H9 (cell line): ENCODE measurements around the gene TCN2. TPM values are rescaled to one million over a fixed set of nuclear protein-coding genes. Genes with fewer than 3 reads are reported as not detected.

ENCODE experiments used
- DNase-seq: peaks from one replicate; pipeline ENCODE4 v3.0.0-alpha.2; 2017
- H2AFZ ChIP-seq: one replicate; pipeline ENCODE4 v1.6.1; 2013; ENCODE audit warnings: mild to moderate bottlenecking, low read length, control low read depth, moderate library complexity
- H2AK5ac ChIP-seq: 2 replicates; pipeline ENCODE4 v1.6.1; 2013; ENCODE audit warnings: low read length, control low read depth, mixed read lengths; ENCODE audit not compliant: insufficient read length
- H2BK120ac ChIP-seq: one replicate; pipeline ENCODE4 v1.6.1; 2013; ENCODE audit warnings: low read depth, mild to moderate bottlenecking, low read length, control low read depth, inconsistent platforms; ENCODE audit not compliant: poor library complexity, severe bottlenecking
- H2BK12ac ChIP-seq: 2 replicates; pipeline ENCODE4 v1.6.1; 2013; ENCODE audit warnings: low read length, control low read depth, mixed read lengths, low read depth; ENCODE audit not compliant: insufficient read length
- H2BK15ac ChIP-seq: 2 replicates; pipeline ENCODE4 v1.6.1; 2013; ENCODE audit warnings: low read depth, low read length, control low read depth
- H2BK20ac ChIP-seq: one replicate; pipeline ENCODE4 v1.6.1; 2013; ENCODE audit warnings: low read depth, mild to moderate bottlenecking, low read length, control low read depth, inconsistent platforms; ENCODE audit not compliant: poor library complexity, severe bottlenecking
- H2BK5ac ChIP-seq: 2 replicates; pipeline ENCODE4 v1.6.1; 2013; ENCODE audit warnings: low read length, control low read depth, mixed read lengths; ENCODE audit not compliant: insufficient read length
- H3K14ac ChIP-seq: 2 replicates; pipeline ENCODE4 v1.6.1; 2013; ENCODE audit warnings: low read length, control low read depth; ENCODE audit not compliant: insufficient read depth
- H3K18ac ChIP-seq: 2 replicates; pipeline ENCODE4 v1.6.1; 2013; ENCODE audit warnings: low read depth, mild to moderate bottlenecking, mixed read lengths, low read length, control low read depth; ENCODE audit not compliant: insufficient read length
- H3K23ac ChIP-seq: 2 replicates; pipeline ENCODE4 v1.6.1; 2013; ENCODE audit warnings: low read length, control low read depth, mixed read lengths, low read depth; ENCODE audit not compliant: insufficient read length
- H3K23me2 ChIP-seq: 2 replicates; pipeline ENCODE4 v1.6.1; 2013; ENCODE audit warnings: low read depth, mild to moderate bottlenecking, mixed read lengths, low read length, control low read depth; ENCODE audit not compliant: insufficient read length, poor library complexity, severe bottlenecking
- H3K27ac ChIP-seq: 2 replicates; pipeline ENCODE4 v1.5.1; 2013; ENCODE audit warnings: low read length, control low read depth, mixed read lengths, low read depth; ENCODE audit not compliant: insufficient read length
- H3K27me3 ChIP-seq: 2 replicates; pipeline ENCODE4 v1.6.1; 2013; ENCODE audit warnings: low read length, control low read depth, inconsistent platforms; ENCODE audit not compliant: insufficient read depth
- H3K4ac ChIP-seq: 2 replicates; pipeline ENCODE4 v1.6.1; 2013; ENCODE audit warnings: low read depth, mild to moderate bottlenecking, control low read depth, inconsistent platforms, low read length, moderate library complexity
- H3K4me1 ChIP-seq: 2 replicates; pipeline ENCODE4 v1.6.1; 2013; ENCODE audit warnings: low read length, control low read depth, inconsistent platforms; ENCODE audit not compliant: insufficient read depth
- H3K4me2 ChIP-seq: 2 replicates; pipeline ENCODE4 v1.6.1; 2013; ENCODE audit warnings: low read length, control low read depth, mixed read lengths; ENCODE audit not compliant: insufficient read length, insufficient read depth
- H3K56ac ChIP-seq: 2 replicates; pipeline ENCODE4 v1.6.1; 2013; ENCODE audit warnings: low read depth, mild to moderate bottlenecking, mixed read lengths, low read length, control low read depth; ENCODE audit not compliant: insufficient read length
- H3K79me1 ChIP-seq: 2 replicates; pipeline ENCODE4 v1.6.1; 2013; ENCODE audit warnings: low read depth, mild to moderate bottlenecking, moderate library complexity, low read length, control low read depth, inconsistent platforms; ENCODE audit not compliant: insufficient read depth, poor library complexity, severe bottlenecking
- H3K79me2 ChIP-seq: 2 replicates; pipeline ENCODE4 v1.6.1; 2013; ENCODE audit warnings: low read length, control low read depth, inconsistent platforms; ENCODE audit not compliant: insufficient read depth
- H3K9ac ChIP-seq: 2 replicates; pipeline ENCODE4 v1.6.1; 2013; ENCODE audit warnings: low read length, control low read depth, mixed read lengths; ENCODE audit not compliant: insufficient read length; ENCODE audit errors: extremely low read depth
- H3K9me3 ChIP-seq: one replicate; pipeline ENCODE4 v1.6.1; 2013; ENCODE audit warnings: low read depth, low read length, inconsistent platforms; ENCODE audit not compliant: control insufficient read depth
- H3T11ph ChIP-seq: one replicate; pipeline ENCODE4 v1.6.1; 2013; ENCODE audit warnings: mild to moderate bottlenecking, low read length, control low read depth, inconsistent platforms
- H4K20me1 ChIP-seq: one replicate; pipeline ENCODE4 v1.6.1; 2013; ENCODE audit not compliant: control insufficient read depth, insufficient read length, insufficient read depth
- H4K5ac ChIP-seq: 2 replicates; pipeline ENCODE4 v1.6.1; 2013; ENCODE audit warnings: low read depth, mild to moderate bottlenecking, mixed read lengths, low read length, control low read depth; ENCODE audit not compliant: insufficient read length
- H4K8ac ChIP-seq: replicated peaks from 2 replicates; pipeline ENCODE4 v1.6.1; 2013; ENCODE audit warnings: low read length, control low read depth, mixed read lengths, low read depth; ENCODE audit not compliant: insufficient read length
- H4K91ac ChIP-seq: 2 replicates; pipeline ENCODE4 v1.6.1; 2013; ENCODE audit warnings: low read depth, mild to moderate bottlenecking, moderate library complexity, mixed read lengths, low read length, control low read depth; ENCODE audit not compliant: insufficient read length
- H3K27ac Mint-ChIP-seq, 3 experiments: 2 replicates in 2 of 3; 3 replicates in 1 of 3; pipeline ENCODE4 v1.8.0; 2020 to 2021; ENCODE audit warnings: mixed read lengths in 3 of 3, mild to moderate bottlenecking in 1 of 3, moderate library complexity in 1 of 3
- H3K27me3 Mint-ChIP-seq: 2 replicates; pipeline ENCODE4 v1.8.0; 2021; ENCODE audit warnings: low read depth, mild to moderate bottlenecking, moderate library complexity, mixed read lengths
- H3K36me3 Mint-ChIP-seq, 3 experiments: 2 replicates in 2 of 3; 3 replicates in 1 of 3; pipeline ENCODE4 v1.8.0; 2020 to 2021; ENCODE audit warnings: low read depth in 3 of 3, mixed read lengths in 3 of 3; ENCODE audit not compliant: insufficient read depth in 1 of 3
- H3K4me1 Mint-ChIP-seq, 2 experiments: 2 replicates each; pipeline ENCODE4 v1.8.0; 2020; ENCODE audit warnings: mixed read lengths in 2 of 2
- H3K4me3 Mint-ChIP-seq, 2 experiments: 2 replicates in 1 of 2; 3 replicates in 1 of 2; pipeline ENCODE4 v1.8.0; 2020 to 2021; ENCODE audit warnings: mild to moderate bottlenecking in 2 of 2, mixed read lengths in 2 of 2, moderate library complexity in 1 of 2
- H3K9me3 Mint-ChIP-seq, 2 experiments: 2 replicates in 1 of 2; 3 replicates in 1 of 2; pipeline ENCODE4 v1.8.0; 2020; ENCODE audit warnings: mild to moderate bottlenecking in 2 of 2, mixed read lengths in 2 of 2, moderate library complexity in 1 of 2
- CTCF ChIP-seq: fragments of 200-600 bp; sonication (generic); conservative IDR thresholded peaks from 3 replicates; pipeline ENCODE4 v1.8.0; 2021; ENCODE audit warnings: antibody characterized with exemption, mild to moderate bottlenecking
- WGBS: extraction: QIAGEN DNeasy Blood & Tissue Kit; methylation state at CpG from one replicate; pipeline ENCODE4 v1.1.7; 2013; ENCODE audit warnings: missing lambda C conversion rate, low lambda C conversion rate, mixed read lengths; ENCODE audit not compliant: insufficient read length; ENCODE audit errors: extremely low coverage; 5-methylcytosine and 5-hydroxymethylcytosine counted together
- total RNA-seq: library from RNA; stranded (reverse); gene quantifications from 2 replicates; pipeline ENCODE4 v1.2.1, GENCODE V29; 2021

The TCN2 gene
- total RNA-seq, 1 experiment from 2014 or later = 42.2 TPM

GRCh38 chr22:30572840-30573593, 34.0 kb upstream of the TCN2 start:
- no peak overlapping the region for H2BK5ac ChIP-seq
- H3K4ac ChIP-seq = no peak overlapping the region
- H3K27ac ChIP-seq = no peak overlapping the region
- no peak overlapping the region for H3K9ac ChIP-seq
- Mint-ChIP-seq H3K4me3 (peak overlapping the region; percentile 17 to 75; a peak in 3 of 5 replicates), H3K9me3 (no peaks in the 10 kb centered on the region), H3K36me3 (peaks cover 13 to 26% (median 20%) of the 10 kb centered on the region in 3 experiments; a peak in 6 of 7 replicates), H3K27me3 (peaks cover 7% of the 10 kb centered on the region), H3K4me1 (peaks cover 16 to 27% of the 10 kb centered on the region in 2 experiments), H3K27ac (no peak overlapping the region)
- WGBS = no CpG with 5 or more reads among the region's 12 CpGs
- H3K23me2 ChIP-seq = peaks cover 7% of the 10 kb centered on the region
- H3K27me3 ChIP-seq = no peaks in the 10 kb centered on the region
- no peak overlapping the region for H2BK120ac ChIP-seq
- DNase-seq = no peak
- no peaks in the 10 kb centered on the region for H3K79me2 ChIP-seq
- no peak overlapping the region for H2BK15ac ChIP-seq
- TF ChIP-seq CTCF = no peak
- H3K4me2 ChIP-seq = peak overlapping the region; percentile 73
- H3K4me1 ChIP-seq = no peaks in the 10 kb centered on the region
- no peak overlapping the region; the same call in 1 of the 2 replicates for H3K14ac ChIP-seq
- no peak overlapping the region for H3T11ph ChIP-seq
- H4K8ac ChIP-seq = no peak overlapping the region
- H4K20me1 ChIP-seq = peaks cover 5% of the 10 kb centered on the region
- no peak overlapping the region for H4K91ac ChIP-seq
- H2BK20ac ChIP-seq = no peak overlapping the region
- no peak overlapping the region for H3K23ac ChIP-seq
- H3K56ac ChIP-seq = no peak overlapping the region
- H2AK5ac ChIP-seq = no peak overlapping the region
- H3K9me3 ChIP-seq = no peaks in the 10 kb centered on the region
- no peak overlapping the region for H3K18ac ChIP-seq
- no peak overlapping the region for H2AFZ ChIP-seq
- no peak overlapping the region for H4K5ac ChIP-seq
- H3K79me1 ChIP-seq = no peaks in the 10 kb centered on the region
- H2BK12ac ChIP-seq = no peak overlapping the region
